Dermis blood vessel endothelial cell (primary cell): Measurements from ENCODE around the gene STK10. TPM values are rescaled to one million over a fixed set of nuclear protein-coding genes. Genes with fewer than 3 reads are reported as not detected.

Source experiments
- DNase-seq: peaks from one replicate; pipeline ENCODE4 v3.0.0; 2010
- total RNA-seq: library from RNA; depleted of rRNA; stranded (reverse); fragments of >200 nt; gene quantifications from 2 replicates; pipeline ENCODE4 v1.2.3, GENCODE V29; 2014

STK10 gene
- total RNA-seq, 1 donor from 2014 or later = 61.8 TPM

DNA sequence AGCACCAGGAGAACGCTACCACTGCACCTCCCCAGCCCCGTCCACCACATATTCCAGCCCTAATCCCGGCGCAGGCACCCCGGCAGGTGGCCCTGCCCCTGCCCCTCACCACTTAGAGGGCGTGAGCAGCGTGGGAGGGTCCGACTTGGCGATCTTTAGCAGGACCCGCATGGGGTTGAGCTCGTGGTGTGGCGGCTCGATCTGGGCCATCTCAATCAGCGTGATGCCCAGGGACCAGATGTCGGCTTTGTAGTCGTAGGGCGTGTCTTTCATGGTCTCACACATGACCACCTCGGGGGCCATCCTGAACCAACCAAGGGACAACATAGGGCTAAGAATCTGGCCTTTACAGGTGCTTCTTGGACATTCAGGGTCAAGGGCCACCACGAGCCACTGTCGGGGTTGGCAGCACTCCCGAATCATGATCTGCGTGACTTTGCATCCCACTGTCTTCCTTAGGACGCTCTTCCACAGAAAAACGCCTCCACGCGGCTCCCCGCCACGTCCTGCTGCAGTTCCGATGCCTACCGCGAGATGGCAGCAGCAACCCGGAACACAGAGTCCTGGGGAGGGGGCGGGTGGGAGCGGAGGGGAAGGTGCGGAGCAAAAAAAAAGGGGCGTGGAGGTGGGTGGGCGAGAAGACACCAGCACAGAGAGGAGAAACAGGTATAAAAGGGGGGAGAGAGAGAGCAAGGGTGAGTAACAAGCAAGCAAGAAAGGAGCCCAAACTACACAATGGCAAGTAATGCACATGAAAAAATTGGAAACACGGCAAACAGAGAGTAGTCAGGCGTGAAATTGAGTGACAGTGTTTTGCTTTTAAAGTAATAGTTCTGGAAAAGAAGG is 81.3 kb downstream of the STK10 start:
- DNase-seq = peak; percentile 49

DNA sequence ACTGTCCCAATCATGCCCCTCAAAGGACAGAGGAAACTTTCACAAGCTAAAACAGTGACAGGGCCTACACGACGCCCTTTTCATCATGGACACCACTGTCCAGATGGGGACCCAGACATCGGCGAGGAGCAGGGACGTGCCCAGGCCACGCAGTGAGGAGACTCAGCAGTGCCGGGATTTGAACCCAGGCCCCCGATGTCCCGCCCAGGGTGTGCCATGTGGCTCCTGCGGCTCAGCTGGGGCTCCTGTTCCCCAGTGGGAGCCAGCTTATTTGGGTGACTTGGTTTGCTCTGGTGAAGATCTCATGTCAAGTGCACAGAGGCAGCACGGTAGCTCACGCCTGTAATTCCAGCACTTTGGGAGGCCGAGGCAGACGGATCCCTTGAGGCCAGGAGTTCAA is 82.2 kb downstream of the STK10 start:
- DNase-seq = no peak

DNA sequence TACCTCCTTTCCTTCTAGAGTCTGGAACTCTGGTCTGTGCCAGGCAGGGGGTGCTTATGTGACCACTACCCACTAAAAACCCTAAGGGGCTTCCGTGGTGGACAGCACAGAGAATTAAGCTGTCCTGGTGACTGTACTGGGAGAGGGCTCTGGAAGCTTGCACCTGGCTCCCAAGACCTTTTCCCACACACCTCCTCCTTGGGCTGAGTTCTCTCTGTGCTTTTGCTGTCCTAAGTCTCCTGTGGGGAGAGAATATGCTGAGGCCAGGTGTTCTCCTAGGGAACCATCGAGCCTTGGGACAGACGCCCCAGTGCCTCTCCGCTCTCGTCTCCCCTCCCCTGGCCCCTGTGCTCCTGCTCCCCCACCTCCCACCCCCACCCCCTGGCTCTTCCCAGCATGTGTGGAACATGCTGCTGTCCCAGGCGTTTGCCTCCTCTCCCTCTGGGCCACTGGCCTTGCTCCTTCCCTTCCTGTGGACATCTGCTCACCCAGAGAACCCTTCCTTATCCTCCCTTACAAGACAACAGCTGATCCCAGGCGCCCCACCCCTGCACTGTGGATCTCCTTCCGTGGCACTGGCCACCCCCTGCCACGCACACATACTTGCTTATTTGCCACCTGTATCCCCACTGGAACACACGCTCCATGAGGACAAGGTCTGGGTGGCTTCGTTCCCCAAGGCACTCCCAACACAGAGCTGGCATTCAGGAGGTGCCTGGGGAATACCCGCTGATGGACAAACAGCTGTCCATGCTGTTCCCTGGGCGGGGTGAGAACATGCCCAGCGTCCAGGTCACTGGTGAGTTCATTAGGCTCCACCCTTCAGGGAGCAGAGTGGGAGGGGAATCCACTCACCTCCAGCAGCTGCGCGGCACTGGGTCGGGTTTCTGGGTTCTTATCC is 83.0 kb downstream of the STK10 start:
- no peak for DNase-seq

DNA sequence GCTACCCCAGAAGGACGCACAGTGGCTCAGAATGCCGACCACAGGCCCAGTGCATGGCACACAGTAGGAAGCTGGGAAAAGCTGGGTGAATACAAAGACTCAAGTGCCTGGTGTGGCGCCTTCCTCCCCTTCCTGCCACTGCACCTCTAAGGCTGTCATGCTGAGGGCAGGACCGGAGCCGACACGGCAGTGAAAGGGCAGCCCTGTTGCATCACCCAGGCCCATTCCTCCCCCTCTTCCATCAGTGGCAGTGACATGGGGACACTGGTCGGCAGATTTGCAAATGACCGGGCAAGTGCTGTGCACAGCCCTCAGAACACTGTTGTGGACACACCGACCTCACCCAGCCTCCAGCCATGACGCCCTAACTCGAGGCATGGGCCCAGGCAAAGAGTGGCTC is 84.0 kb downstream of the STK10 start:
- no peak for DNase-seq

DNA sequence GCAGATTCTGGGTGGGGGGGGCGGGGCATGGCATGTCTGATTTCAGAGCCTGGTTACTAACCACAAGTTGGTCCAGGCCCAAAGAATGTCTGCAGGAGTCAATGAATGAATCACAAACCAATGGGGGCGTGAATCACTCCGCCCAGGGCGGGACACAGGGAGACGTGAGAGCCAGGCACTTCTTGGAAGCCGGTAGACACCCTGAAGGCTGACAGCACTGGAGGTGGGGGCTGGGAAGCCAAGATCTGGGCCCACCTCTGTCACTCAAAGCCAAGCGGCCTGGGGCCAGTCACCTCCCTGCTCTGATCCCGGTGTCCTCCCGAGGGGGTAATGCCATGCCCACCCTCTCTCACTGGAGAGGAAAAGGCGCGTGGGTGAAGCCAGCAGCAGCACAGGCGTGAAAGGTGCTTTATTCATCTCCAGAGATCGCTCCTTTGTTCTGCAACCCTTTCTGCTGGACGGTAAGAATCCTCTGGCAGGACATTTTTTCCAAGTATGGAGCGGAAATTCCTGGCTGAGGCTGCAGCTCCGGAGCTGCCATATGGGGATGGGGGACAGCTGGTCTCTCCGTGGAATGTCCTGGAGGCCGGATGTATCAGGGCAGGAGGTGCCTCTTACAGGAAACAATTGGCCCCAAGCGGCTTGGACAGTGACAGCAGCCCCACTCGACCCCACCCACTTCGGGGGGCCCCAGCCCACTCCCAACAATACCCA is 85.0 kb downstream of the STK10 start:
- DNase-seq = peak; percentile 87

DNA sequence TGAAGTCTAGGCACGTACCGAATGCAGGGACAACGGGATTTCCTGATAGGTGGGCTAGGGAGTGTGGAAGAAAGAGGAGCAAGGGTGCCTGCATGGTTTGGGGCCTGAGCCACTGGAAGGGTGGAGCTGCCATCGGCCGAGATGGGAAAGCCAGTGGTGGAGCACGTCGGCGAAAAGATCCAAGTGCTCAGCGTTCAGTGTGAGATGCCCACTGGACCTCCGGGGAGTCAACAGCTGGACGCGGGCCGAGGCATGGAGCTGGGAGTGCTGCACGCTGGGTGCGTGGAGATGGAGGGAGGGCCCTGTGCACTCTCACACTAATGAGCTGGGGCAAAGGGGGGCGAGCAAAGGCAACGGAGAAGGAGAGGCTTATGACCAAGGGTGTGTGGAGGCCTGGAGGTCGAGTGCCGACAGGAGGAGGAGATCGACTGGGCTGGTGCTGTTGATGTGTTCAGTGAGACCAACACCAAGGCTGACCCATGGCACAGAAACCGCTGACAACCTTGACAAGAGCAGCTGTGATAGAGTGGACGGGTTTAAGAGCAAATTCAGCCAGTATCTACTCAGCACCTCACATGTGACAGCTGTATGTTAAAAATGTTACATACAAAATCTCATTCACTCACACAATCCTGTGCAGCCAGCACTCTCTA is 85.7 kb downstream of the STK10 start:
- DNase-seq = no peak

DNA sequence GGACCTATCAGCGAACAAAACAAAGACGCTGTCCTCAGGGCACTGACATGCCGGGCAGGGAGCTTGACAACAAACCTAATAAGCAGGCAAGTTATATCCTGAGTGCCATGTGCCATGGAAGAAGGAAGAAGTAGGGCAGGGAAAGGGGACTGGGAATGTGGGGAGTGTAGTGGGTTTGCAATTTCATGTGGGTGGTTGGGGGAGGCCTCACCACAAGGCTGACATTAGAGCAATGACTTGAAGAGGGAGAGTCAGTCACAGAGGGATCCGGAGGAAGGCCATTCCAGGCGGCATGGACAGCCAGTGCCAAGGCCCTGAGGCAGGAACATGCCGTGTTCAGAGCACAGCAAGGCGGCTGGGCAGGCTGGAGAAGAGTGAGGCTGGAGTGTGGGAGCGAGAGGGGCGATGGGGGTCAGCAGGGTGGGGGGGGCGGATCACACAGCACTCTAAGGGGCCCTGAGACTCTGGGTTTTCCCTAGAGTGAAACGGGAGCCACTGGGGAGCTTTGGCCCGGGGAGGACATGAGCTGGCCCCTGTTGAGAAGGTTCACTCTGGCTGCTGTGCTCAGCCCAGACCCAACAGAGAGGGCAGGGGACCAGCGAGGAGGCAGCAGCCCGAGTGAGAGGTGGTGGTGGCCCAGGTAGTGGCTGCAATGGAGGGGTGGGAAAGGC is 86.3 kb downstream of the STK10 start:
- no peak for DNase-seq

DNA sequence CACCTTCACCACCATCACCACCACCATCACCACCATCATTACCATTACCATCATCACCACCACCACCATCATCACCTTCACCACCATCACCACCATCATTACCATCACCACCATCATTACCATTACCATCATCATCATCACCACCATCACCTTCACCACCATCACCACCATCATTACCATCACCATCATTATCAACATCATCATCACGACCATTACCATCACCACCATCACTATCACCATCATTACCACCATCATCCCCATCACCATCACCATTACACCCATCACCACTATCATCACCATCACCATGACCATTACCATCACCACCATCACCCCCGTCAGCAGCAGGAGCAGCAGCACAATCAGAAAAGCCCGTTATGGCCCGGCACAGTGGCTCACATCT is 89.1 kb downstream of the STK10 start:
- DNase-seq = no peak

DNA sequence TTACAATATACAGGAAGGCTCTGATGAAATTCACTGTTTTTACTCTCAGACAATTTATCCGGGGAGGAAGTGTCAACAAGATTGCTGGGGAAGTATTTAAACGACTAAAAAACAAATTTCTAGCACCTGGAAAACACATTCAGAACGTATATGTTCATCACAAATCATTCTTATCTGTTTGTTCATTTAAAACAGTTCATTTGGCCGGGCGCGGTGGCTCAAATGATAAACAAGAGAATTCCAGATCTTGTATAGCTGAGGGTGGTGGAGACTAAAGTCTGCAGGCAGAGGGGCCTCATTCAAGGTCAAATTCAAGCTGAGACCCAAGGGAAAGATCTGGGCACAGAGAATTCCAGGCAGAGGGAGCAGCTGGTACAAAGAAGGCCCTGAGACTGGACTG is 90.0 kb downstream of the STK10 start:
- no peak for DNase-seq

DNA sequence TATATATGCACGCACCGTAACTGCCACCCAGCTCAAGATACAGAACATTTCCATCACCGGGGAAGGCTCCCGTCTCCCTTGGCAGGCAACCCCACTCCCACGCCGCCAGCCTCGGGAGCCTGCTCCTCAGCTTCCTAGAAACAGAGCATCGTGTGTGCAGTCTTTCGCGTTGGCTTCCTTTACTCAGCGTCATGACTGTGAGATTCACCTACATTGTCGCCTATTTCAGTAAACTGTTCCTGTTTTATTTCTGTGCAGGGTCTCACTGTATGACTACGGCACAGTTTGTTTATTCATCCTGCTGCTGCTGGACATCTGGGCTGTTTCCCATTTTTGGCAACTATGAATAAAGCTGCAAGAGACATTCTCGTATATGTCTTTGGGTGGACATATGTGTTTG is 90.7 kb downstream of the STK10 start:
- DNase-seq = no peak

DNA sequence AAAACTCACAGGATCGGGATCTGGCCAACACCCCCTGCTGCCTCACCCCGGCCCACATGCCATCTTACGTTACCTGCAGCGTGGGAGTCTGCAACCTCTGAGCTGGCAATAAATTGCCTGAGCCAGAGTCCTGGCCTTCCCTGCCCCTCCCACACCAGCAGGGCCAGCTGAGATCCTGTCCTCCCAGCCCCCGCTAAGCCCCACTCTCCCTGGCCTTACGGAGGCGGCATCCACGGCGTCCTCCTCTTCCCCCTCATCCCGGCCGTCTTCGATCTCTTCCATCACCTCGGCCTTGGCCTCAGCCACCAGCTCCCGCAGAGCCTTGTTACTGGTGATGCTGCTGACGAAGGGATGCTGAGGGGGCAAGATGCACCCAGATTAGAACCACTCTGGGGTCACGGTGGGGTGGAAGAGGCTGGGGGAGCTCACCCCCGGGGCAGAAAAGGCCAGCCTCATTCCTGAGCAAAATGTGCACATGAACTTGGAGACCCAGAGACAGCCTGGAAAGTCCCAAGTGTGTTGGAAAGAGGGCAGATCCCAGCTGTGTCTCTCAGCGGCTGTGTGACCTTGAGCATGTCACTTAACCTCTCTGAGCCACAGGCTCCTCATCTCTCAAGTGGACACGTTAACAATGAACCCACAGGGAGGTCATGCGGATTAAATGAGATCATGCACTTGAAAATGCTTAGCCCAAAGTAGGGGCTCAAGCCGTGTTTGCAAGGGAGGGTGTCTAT is 91.7 kb downstream of the STK10 start:
- no peak for DNase-seq

DNA sequence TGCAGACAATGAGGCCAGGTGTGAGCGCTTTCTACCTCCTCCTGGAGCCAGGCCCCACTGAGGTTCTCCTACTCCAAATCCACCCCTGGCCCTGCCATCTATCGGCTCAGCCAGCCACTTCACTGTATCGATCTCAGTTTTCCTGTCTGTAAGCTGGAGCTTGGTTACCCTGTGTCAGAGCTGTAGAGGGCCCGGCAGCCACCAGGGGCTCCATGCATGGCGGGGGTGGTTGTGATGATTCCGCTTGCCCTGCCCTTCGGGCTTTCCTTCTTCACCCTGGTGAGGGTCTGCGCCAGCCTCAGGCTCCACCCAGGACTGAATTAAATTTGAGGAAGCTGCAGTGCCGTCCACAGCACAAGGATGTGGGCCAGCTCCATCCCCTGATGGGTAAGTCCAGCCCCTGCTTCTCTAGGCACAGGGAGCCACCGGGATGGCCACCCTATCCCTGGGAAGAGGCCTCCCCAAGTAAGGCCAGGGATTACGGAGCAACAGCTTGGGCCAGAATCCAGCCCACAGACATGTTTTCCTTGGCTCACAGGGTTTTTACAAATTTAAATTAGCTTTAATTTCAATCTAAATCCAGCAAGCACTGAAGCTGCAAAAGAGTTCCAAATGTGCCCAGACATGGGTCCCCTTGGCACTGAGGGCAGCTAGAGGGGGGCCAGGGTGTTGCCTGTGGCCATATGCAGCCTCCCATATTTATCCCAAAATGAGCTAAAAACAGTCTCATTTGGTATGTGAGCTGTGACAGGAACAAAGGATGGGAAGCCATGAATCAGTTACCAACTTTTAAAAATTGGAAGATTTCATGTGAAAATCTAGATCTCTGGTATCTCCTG is 92.4 kb downstream of the STK10 start:
- no peak for DNase-seq

DNA sequence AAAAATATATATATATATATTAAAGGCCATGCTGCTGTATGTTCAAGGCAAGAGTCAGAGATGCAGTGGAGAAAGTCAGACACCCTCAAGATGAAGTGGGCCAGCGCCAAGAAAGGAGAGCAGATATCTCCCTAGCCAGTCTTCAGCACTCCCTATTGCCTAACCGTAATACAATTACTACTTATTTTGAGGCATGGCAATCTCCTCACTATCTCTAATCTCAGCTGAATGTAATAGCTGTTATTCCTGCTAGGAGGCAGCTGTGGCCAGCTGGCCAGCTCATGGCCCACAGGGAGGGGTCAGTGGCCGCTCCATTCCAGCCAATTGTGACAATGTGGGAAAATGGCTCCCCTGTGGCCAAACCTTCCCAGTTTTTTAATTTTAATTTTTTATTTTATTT is 94.1 kb downstream of the STK10 start:
- DNase-seq = no peak

DNA sequence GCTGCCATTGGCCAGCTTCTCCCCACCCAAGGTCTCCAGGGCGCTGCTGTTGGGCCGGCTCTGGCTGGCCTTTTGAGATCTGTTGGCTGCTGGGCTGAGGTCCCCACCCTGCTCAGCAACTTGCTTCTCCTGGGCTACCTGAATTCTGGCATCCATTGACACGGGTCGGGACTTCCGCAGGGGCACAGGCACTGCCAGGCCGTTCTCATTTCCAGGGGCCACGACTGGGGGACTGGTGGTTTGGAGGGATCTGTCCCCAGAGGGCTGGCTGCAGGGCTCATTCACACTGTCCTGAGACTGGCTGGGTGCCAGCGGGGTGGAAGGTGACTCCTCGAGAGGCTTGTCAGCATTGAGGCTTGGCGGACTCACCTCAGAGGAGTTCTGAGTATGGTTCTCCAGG is 94.5 kb downstream of the STK10 start:
- no peak for DNase-seq

DNA sequence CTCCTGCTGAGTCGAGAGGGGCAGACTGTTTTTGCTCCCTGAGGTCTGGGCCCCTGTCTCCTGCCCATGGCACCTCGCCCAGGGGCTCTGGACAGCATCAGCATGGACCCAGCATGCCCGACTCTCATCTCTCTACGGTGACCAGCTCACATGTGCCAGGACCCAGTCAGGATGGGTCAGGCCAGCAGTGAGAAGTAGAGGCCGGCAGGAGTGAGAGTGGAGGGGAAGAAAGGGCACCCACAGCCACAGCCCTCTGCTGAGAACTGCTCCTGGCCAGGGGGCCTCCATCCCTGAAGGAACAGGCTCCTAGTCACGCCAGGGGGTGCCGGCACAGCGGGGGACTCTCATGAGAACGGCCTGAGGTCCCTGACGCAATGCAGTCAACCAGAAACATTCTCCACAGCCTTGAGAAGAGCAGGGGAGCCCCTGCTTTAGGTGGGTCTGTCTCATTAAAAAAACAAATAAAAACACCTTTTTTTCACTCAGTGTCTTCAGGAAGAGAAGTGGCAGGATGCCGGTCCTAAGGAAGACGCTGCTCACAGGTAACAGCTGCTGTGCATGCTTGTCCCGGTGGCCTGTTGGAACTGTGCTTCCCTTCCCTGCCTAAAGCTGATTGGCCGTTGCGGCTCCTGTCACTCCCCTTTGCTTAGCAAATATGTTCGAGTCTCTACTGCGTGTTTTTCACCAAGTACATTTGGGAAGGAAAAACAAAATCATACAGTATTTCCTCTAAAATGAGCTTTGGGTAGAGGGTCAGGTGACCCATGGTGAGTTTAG is 95.9 kb downstream of the STK10 start:
- no peak for DNase-seq

DNA sequence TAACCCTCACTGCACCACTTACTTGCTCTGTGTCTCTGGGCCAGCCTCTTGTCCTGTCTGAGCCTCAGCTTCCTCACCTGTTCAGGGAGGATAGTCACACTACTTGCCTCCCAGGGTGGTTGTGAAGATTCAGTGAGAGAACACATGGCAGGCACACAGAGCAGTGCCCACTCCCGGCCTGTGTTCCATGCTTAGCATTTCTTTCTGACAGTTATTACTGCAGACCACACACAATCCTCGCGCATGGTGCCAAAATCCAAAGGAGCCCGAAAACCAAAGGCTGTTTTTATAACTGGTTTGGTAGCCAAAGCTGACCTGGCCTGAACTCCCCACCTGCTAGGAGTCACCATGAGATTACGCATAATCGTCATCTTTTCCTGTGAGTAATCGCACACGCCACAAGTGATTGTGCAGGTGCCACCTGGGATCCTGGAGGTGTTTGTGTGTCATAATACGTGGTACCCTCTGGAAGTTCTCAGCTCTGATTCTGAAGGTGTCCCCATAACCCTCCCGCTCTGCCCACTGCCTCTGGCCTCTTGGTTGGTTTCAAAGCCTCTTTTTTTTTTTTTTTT is 97.0 kb downstream of the STK10 start:
- peak; percentile 39 for DNase-seq

DNA sequence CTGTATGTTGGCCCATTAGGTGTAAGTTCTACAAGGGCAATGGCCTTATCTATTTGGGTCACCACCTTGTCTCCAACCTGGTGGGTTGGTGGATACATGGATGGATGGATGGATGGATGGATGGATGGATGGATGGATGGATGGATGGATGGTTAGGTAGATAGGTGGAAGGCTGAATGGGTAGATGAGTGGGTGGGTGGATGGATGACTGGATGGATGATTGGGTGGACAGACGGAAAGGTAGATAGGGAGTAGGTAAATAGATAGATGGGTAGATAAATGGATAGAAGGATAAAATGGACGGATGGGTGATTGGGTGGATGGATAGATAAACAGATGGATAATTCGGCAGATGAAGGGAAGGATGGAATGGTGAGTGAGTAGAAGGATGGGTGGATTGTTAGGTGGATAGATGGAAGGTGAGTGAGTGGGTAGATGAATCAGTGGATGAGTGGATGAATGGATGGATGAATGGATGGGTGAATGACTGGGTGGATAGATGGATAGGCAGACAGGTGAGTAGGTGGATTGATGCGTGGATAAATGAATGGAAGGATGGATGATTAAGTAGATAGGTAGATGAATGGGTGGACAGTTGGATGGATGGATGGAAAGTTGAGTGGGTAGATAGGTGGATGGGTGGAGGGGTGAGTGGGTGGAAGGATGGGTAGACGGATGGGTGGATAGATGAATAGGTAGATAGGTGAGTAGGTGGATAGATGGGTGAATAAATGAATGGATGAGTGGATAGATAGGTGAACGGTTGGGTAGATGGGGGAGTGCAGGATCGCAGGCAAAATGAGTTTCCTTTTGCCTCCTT is 98.5 kb downstream of the STK10 start:
- no peak for DNase-seq

DNA sequence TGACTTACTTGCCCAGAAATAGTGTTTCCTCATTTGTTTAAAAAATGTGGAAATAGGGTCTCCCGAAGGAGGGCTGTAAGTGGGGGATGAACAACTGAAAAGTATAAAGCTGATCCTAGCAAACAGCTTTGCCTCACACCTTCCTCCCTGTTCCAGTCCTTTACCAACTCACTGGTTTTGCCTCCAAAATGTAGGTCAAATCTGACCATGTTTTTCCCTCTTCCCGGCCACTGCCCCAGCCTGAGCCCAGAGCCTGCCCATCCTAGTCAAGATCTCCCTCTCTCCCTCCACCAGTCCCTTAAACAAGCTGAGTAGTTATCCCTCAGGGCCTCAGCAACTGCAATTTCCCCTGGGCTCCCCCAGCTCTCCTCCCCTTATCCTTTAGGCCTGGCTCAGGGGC is 99.2 kb downstream of the STK10 start:
- DNase-seq = no peak
